Inferior parietal cortex (tissue), 1 donor: ENCODE data around the gene PRDX1.
"Not testable (repeated sequence)": the region's sequence is repeated elsewhere in the genome, so short reads cannot be mapped to it uniquely, and the experiment has no call there.

Experiments
- DNase-seq: peaks from one replicate; pipeline ENCODE4 v3.0.0-alpha.2; 2016; ENCODE audit errors: extremely low spot score

Gene PRDX1

DNA sequence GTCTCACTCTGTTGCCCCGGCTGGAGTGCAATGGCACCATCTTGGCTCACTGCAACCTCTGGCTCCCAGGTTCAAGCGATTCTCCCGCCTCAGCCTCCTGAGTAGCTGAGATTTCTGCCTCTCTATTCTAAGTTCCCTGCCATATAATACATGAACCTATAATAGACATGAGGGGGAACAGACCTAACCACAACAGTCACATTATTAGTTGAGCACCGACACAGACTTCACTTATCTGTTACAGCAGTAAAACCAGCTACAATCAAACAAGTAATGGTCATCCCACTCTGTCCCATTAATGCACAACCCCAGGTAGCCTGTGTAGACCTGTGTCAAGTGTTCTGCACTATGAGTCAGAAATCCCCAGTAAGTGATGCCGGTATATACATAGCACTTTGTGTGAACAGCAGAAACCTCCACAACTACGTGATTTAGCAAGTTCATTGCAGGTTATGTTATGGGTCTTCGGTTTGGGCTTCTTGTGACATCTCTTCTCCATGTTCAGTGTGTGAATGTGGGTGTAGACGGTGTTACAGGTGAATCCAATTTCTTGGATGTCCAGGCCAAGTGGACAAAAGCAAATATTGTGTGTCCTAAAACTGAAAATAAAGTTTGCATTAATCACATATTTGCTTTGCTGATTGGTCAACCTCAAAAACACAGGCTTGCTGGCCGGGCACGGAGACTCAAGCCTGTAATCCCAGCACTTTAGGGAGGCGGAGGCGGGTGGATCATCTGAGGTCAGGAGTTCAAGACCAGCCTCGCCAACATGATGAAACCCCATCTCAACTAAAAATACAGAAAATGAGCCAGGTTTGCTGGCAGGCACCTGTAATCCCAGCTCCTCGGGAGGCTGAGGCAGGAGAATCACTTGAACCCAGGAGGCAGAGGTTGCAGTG lies 18.0 kb downstream of the PRDX1 start:
- no peak for DNase-seq

DNA sequence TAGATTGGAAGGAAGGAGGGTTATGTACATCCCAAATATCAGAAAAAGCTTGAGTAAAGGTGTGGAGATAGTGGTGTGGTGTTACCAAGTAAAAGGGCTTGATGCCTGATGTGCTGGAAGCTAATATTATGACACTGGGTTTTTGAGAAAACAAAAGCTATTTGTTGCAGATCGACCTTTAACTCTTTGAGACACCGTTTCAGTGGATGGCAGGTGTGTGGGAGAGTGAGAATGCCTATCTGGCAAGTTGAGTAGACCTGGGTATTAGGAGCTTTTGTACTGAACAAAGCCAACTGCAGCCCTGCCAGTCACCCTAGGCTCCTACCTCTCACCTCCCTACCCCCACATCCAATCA lies 20.2 kb downstream of the PRDX1 start:
- no peak for DNase-seq

DNA sequence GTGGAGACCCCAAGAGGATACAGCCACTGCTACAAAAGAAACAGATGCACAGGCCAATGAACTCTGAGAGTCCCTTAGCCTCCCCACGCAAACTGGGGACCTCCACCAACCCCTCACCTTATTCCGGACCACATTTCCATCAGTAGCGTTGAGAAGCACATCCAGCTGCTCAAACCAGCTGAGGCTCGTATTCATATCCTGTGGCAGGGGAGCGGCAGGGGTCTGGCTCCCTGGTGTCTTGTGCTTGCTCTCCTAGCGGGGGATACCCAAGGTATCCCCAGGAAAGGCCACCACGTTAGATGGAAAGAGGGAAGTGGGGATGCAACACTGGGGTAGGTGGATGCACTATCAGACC lies 22.3 kb downstream of the PRDX1 start:
- no peak for DNase-seq

DNA sequence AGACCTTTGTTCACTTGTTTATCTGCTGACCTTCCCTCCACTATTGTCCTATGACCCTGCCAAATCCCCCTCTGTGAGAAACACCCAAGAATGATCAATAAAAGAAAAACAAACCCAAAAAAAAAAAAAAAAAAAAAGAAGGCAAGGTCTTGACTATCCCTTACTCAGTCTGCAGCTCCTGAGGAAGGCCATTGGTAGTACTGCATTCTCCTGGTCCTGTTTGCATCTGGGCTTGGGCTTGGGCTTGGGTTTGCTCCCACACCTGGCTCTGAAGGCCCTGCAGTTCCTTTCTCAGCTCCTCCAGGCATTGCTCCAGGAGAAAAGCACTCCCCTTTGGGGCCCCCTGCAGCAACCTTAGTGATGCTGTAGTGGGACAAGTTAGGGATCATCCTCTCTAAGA lies 23.4 kb downstream of the PRDX1 start:
- DNase-seq, result no peak

GRCh38 chr1:45493116-45493697 lies 28.5 kb downstream of the PRDX1 start:
- peak; percentile 83 for DNase-seq

DNA sequence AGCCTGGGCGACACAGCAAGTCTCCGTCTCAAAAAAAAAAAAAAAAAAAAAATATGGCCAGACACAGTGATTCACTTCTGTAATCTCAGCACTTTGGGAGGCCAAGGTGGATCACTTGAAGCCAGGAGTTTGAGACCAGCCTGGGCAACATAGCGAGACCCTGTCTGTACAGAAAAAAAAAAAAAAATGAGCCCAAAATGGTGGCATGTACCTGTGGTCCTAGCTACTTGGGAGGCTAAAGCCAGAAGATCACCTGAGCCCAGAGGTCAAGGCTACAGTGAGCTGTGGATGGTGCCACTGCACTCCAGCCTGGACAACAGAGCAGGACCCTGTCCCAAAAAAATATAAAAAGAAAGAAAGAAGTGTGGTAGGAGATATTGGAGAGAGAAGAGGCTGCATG lies 29.0 kb downstream of the PRDX1 start:
- no peak for DNase-seq

DNA sequence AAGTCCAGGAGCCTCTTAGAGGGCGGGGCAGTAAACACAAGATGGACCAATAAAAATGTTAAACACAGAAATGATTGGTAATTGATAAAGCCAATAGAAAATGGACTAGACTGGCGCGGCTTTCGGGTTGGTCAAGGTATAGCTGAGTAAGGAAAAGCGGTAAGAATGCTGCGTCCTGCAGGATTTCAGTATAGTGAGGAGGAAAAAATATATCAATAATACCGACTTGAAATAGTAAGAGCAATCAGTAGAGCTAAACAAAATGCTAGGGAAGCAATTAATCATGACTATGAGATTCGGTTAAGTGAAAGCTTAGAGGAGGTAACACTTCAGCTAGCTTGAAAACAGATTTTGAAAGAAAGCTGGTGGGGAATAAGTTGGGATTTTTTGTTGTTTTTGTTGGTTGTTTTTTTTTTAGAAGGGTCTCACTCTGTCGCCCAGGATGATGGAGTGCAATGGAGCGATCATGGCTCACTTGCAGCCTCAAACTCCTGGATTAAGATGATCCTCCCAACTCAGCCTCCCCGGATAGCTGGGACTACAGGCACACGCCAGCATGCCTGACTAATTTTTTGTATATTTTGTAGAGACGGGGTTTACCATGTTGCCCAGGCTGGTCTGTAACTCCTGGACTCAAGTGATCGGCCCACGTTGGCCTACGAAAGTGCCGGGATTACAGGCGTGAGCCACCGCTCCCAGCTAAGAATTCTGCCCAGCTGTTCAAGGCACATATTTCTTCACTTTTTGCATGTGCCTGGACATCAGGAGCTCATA lies 30.0 kb downstream of the PRDX1 start:
- no peak for DNase-seq

DNA sequence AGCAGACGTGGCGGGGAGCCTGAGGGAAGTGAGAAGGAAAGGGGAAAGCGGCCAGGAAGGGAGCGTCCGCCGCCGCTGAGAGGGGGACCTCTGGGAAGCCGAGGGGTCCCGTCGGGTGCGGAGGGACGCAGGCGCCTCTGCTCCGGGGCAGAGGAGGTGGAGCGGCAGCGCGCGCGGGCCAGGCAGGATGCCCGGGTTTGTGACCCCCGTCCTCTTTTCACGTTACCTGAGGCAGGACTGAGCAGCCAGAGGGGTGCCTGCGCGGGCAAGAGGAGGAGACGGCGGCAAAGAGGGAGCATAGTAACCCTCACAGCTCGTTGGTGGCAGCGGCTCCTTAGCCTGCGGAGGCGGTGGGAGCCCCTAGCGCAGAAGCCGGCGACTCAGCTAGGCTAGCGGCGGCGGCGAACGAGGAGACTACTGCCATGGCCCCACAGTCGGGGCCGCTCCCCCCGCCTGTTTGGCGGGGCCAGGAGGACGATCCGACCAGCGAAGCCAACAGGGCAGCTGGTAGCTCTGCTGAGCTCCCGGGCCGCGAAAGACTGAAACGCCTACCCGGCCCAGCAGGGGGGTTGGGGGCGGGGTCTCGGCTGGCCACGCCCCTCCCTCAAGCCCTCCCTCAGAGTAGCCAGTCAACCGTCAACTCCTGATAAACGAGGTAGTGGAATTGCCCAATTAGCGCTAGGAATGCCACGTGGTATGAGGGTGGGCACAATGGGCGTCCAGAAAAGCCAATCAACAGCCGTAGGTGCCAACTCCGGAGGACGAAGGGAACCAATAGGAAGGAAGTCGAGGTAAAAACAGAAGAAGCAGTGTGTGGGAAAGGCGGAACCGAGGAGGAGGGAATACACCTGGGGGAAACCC lies 30.8 kb downstream of the PRDX1 start, which contains the start of gene TESK2:
Gene TESK2 (minus strand): TSS at position 538 of the 861 bp plus-strand sequence. CDS start 33,378 bp downstream, outside the sequence.
- DNase-seq, result peak; percentile 100

- DNase-seq, result no peak
Observed at GRCh38 chr1:45490121-45490625, 31.5 kb downstream of the PRDX1 start.

- DNase-seq, result not testable (repeated sequence)
Observed at GRCh38 chr1:45489379-45489778, 32.3 kb downstream of the PRDX1 start.

- DNase-seq, result no peak
Observed at GRCh38 chr1:45488666-45489377, 32.9 kb downstream of the PRDX1 start.

GRCh38 chr1:45485949-45486348 lies 35.7 kb downstream of the PRDX1 start:
- no peak for DNase-seq

DNA sequence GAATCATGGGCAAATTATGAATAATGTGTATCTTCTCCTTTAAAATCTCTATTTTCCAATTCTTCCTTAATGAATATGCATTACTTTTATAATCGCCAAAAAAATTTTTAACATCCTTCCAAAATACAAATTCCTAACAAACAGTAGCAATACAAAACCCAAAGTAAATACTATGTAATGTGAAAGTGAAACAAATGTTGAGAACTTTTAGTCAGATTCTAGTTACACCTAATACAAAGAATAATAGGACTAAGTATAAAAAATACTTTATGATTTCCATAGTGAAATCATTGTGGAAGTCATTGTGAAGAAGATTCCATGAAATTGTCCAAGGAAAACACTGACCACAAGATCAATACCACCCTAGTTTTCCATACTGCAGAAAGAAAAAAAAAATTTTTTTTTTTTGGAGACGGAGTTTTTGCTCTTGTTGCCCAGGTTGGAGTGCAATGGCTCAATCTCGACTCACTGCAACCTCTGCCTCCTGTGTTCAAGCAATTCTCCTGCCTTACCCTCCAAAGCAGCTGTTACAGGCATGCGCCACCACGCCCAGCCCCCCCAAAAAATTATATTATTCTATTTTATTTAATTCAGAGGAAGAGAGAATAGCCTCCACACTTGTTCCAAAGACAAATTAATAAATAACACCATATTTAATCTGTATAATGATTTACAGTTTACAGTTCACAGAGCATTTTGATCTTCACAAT lies 42.5 kb downstream of the PRDX1 start:
- no peak for DNase-seq

- no peak for DNase-seq
Observed at GRCh38 chr1:45478121-45478814, 43.4 kb downstream of the PRDX1 start.

GRCh38 chr1:45477646-45478045 lies 44.0 kb downstream of the PRDX1 start:
- DNase-seq, result no peak

DNA sequence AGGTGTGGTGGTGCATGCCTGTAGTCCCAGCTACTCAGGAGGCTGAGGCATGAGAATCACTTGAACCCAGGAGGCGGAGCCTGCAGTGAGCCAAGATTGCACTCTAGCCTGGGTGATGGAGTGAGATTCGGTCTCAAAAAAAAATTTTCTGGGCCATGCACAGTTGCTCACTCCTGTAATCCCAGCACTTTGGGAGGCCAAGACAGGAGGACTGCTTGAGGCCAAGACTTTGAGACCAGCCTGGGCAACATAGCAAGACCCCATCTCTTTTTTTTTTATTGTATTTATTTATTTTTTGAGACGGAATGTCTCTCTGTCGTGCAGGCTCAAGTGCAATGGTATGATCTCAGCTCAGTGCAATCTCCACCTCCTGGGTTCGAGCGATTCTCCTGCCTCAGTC lies 47.5 kb downstream of the PRDX1 start:
- DNase-seq, result not testable (repeated sequence)

- no peak for DNase-seq
Observed at GRCh38 chr1:45473302-45473701, 48.4 kb downstream of the PRDX1 start.

DNA sequence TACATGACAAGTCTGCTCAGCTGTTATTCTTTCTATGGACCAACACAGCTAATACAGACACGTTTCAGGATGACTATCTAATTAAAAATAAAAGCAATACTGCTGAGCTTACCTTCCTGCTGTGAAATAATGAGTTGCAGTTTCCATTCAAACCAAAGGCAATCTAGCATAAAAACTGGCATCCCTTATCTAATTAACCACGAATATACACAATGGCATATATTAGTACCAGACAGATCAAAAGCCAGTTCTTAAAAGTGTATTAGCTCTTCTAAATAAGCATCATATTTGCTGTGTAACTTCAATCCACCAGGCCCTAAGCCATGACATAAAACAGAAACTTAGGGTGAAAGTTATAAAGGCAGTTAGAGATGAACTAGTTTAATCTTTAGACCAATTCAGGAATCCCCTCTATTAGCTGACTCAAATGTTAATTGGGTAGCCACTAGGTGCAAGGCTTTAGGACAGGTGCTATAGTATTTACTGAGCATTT lies 51.3 kb downstream of the PRDX1 start:
- no peak for DNase-seq

DNA sequence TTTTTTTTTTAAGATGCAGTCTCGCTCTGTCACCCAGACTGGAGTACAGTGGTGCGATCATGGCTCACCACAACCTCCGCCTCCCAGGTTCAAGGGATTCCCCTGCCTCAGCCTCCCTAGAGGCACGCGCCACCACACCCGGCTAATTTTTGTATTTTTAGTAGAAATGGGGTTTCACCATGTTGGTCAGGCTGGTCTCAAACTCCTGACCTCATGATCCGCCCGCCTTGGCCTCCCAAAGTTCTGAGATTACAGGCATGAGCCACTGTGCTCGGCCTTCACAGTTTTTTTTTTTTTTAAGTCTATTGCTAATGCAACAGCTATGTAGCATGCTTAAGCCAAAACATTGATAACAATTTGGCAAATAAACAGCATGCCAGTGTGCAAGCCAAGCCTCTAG lies 54.3 kb downstream of the PRDX1 start:
- not testable (repeated sequence) for DNase-seq
